ENCODE measurements around the gene RSL1D1.

RSL1D1 gene

DNA sequence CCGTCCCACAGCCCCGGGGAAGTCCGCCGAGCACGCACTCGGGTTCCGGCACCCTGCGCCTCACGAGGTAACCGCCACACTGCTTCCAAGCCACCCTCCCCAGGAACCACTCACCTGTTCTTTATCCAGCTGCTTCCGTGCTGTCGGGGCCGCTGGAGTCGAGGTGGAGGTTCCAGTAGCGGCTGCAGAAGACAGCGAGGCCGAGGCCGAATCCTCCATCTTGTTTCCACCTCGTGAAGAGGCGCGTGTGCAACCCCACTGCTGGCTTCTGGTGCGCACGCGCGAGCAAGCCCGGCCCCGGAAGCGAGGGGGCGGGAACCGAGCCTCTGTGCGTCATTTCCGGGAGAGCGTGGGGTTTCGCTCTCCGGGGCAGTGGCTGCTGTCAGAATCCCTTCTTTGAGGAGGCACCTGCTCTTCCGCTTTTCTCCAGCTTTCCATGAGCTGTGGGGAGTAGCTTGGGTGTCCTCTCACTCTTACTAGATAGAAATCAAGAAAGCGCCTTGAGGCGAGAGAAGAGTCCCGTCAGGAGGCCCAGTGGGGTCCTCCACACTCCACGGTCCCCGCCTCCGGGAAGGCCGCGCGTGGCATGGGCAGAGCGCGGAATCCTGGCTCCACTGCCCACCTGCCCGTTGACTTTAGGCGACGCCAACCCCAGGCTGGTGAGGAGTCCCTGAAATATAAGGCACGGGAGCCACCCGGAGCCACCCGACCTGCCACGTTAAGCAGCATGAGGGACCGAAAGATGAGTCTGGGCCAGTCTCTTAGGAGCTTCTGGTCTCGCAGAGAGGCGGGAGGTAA, at the start of gene RSL1D1:
Gene RSL1D1, minus strand, starts transcription at position 249 of the 798 bp plus-strand sequence. Its CDS starts 30 bp downstream, at position 219.
- DNase-seq: peak; percentile 88 to 89

DNA sequence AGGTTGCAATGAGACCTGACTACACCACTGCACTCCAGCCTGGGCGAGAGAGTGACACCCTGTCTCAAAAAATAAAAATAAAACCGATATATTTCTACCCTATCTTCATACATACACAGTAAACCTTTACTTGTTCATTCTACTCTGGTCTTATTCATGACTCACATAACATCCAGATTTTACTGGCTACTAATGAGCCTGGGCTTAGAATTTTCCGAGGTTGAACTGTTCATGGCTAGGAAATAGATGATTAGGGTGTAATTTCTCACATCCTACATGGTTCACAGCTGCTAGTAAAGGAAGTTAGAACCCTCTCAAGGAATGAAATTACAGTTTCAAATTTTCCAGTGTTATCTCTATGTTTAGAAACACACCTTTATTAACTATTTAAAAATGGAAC, 49.7 kb upstream of the RSL1D1 start:
- no peak for DNase-seq

- DNase-seq: no peak
These were observed 45.3 kb upstream of the RSL1D1 start for GRCh38 chr16:11896486-11897176.

DNA sequence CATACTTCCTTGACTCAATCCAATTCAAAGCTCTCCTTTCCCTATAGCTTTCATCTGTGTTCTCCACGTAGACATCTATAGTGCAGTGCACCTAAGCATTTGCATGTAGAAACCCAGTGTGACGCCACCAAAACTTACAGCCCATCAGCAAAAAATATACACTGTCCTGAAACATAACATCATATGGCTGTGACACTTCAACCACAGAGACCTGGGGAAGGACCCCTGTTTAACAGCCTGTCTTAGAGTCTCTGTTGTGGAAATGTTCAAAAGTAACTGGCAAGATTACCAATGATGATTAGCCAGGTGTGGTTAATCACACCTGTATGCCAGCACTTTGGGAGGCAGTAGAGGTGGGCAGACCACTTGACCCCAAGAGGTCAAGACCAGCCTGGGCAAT, 42.2 kb upstream of the RSL1D1 start:
- DNase-seq: no peak

DNA sequence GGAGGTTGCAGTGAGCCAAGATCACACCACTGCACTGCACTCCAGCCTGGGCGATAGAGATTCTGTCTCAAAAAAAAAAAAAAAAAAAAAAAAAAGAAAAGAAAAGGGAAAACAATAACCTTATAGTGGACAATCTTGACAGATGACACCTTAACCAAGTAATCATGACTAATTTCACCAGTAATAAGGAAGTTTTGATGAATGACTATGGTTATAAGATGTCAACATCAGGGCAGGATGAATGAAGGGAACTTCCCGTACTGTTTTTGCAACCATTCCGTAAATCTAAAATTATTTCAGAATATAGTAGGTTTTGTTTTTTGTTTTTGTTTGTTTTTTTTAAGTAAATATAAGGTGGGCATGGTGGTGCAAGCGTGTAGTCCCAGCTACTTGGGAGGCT, 41.4 kb upstream of the RSL1D1 start:
- DNase-seq: no peak

DNA sequence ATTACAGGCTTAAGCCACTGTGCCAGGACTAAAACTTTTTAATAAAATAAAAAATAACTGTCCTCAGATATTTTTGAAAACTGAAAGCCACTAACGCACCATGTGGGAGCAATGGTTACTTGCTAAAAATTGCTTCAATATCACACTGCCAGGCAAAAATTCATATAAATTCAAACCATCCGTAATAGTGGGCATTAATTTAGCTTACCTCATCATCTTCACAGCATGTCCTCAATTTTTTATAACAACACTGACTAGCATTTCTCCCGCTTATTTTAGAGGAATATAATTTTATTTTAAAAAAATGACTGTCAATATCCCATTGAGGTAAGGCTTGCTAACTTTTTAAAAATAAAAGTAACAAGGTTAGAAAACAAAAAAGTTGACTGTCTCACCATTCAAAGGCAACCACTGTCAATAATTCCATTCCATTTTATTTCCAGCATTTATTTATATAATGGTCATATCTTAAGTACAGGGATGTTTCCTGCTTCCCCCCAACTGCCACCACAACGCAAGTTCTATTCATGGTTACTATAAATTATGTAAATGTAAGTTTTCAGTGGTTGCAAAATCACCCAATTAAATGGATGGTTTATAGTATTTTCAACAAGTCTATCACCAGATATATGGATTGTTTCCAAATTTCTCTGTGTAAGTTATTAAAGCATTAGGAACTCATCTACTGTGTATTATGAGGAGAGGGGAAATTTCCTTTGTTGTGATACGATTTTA, 39.1 kb upstream of the RSL1D1 start:
- no peak for DNase-seq

DNA sequence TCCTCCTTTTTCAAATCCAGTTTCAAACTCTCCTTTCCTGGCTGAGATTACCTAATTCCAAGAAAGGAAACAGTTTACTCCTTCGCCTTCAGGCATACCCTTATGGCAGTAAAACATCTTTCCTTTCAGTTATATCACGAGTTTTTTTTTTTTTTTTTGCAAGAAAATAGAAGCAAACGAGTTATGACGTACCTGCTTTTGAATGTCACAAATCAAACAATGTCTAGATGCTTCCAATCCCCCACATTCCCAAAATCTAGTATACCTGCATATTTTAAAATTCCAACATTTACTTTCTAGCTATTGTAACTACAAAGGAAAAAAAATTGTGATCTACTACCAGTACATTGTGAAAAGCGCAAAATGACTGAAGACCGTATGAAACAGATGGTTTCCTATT, 35.5 kb upstream of the RSL1D1 start:
- no peak for DNase-seq

DNA sequence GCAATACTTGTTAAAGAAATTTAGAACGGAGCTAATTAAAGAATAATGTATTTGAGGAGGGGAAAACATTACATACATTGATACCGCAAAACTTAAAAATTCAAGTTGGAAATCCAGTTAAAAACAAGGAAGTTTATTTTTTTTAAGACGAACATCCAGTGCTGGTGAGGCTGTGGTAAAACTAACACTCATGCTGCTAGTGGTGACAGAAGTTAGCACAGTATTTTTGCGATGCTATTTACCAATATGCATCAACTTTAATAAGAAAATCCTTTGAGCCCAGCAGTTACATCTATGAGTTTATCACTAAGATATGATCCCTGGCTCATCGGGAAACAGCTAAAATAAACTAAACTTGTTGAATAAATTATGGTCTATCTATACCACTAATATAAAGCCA, 32.7 kb upstream of the RSL1D1 start:
- DNase-seq: no peak

- no peak for DNase-seq
These were observed 28.7 kb upstream of the RSL1D1 start for GRCh38 chr16:11880007-11880406.

- DNase-seq: no peak
These were observed 26.0 kb upstream of the RSL1D1 start for GRCh38 chr16:11877374-11877773.

DNA sequence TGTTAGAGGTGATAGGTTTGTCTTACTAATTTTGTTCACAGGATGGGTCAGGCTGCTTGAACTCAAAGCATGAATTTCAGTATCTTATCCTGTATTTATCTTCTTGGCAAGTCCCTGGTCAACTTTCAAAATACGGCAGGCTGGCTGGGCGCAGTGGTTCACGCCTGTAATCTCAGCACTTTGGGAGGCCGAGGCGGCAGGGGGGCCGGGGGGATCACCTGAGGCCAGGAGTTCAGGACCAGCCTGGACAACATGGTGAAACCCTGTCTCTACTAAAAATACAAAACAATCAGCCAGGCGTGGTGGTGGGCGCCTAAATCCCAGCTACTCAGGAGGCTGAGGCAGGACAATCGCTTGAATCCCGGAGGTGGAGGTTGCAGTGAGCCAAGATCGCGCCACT, 25.0 kb upstream of the RSL1D1 start:
- DNase-seq: no peak

DNA sequence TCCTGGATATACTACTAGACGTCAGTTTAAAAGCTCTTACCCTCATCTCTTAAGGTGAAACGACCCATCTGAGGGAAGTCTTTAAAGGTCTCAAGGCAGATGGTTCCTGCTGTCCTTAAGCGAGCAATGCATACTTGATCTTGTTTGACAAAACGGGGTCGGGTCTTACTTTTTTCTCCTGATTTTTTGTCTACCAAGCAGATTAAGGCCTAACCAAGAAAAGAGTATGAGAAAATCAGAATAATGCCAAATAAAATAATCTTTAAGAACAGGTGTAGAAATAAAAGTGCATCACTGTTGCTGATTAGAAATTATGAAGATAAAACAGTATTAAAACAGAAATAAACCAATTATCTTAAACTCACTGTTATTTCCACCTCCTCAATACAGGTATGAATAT, 24.4 kb upstream of the RSL1D1 start:
- no peak for DNase-seq

DNA sequence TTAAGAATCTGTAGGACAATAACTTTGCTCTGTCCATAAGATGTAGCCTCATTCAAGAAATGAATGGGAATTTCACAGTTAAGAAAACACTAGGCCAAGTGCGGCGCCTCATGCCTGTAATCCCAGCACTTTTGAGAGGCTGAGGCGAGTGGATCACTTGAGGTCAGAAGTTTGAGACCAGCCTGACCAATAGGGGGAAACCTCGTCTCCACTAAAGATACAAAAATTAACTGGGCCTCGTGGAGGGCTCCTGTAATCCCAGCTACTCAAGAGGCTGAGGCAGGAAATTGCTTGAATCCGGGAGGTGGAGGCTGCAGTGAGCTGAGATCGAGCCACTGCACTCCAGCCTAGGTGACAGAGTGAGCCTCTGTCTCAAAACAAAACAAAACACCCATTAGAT, 19.9 kb upstream of the RSL1D1 start:
- no peak for DNase-seq

GRCh38 chr16:11870399-11870798, 19.1 kb upstream of the RSL1D1 start:
- DNase-seq: no peak

DNA sequence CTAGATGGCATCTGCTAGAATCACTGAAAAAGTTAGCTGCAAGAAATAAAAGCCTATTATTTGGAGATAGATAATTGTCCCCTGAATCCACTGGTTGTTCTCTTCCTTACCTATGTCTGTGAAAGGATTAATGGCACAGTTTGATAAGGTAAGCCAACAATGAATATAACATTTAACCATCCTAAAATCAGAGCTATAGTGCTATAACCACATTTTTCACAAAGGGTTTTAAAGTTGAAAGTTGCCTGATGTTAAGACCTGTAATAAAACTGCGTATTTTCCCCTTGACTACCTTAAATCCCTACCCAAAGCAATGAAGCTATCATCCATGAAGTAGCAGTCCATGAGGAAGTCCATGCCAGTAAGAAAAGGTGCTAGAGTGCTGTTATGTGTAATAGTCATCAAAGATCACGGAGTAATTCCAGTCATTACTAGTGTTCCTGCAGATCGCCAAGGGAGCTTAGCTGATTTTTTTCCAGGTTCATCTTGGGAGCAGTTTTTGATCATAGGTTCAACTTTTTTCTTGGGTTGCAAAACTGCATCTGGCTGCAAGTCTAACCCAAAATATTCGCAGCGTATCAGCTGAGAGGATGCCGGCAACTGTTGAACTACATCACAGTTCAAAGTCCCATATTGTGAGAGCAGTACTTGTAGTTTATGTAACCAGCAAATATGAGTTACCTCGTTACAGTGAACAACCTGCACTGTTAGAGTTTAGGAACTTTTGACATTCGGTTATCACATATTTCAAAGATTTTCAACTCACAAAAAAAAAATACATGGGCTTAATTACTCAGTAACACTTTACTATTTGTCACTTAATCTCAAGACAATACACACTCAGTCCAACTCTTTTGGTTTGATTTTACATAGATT, 18.2 kb upstream of the RSL1D1 start:
- DNase-seq: no peak

DNA sequence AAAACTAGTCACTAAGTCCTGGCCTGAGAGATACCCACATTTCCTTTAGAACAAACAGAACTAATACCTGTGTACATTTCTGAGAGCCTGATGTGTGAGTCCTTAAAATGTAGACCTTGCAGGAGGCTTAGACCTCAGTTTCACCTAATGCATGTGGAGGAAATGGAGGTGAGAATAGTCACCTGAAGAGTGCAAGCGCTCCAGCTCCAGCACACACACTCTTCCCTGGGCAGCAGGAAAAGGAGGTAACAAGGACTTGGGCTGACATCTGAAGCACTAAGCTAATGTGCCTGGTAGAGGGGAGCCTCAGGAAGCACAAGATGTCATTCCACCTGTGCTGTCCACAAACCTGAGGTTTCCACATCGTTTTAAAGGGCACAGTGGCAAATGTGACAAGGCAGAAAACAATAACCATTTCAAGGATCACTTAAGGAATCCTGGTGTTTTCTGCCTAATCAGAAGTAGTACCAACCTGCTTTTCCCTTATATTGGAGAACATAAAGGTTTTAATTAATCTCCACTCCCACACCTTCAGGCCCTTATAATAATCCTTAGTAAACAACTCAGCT, 17.2 kb upstream of the RSL1D1 start:
- DNase-seq: no peak

DNA sequence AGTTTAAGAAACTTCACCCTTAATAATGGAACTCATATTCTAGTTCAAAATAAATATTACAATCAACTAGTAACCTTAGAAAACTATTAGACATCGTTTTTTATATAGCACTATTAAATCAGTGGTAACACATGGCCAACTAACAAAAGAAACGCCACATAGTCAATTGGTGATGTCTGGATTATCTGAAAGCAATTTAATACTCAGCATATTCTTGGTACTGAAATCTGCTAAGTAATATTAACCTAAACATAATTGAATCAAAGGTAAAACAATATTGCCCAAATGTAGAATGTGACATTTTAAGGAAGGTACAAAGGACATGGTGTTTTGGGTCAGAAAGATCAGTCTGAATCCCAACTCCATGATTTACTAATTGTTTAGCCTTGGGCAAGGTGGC, 11.1 kb upstream of the RSL1D1 start:
- DNase-seq: no peak

DNA sequence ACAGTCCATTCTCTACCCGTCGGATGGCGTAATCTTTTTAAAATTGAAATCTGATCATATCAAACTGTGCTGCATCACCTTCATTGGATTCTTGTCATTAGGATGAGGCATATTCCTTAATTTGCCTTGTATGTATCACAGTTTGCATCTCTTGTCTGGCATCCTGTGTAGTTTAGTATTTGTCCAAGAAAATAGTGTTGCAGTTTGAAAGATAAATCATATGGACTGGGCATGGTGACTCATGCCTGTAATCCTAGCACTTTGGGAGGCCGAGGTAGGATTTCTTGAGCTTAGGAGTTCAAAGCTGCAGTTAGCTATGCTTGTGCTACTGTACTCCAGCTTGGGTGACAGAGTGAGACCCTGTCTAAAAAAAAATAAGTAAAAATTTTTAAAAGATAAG, 5.8 kb upstream of the RSL1D1 start:
- DNase-seq: no peak

DNA sequence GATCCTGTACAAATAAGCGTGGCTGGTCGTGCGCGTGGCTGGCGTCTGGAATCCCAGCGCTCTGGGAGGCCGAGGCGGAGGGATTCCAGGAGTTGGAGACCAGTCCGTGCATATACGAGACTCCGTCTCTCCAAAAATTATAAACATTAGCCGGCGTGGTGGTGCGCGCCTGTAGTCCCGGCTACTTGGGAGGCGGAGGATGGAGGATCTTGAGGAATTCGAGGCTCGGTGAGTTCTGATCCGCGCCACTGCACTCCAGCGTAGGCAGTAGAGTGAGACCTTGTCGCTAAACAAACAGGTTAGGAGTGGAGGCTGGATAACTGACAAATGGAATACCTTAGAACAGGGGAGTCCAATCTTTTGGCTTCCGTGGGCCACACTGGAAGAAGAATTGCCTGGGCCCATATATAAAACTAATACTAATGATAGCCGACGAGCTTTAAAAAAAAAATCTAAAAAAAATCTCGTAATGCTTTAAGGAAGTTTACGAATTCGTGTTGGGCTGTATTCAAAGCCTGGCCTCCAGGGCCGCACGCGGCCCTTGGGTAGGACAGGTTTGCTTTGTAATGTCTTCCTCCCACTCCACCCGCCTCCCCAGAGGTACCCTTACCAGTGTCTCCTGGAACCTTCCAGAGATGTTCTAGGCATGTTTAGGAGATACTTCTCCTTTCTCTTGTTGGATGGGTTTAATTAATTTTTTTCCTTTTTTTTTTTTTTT, 909 bp upstream of the RSL1D1 start:
- peak in 1 of 2 experiments; percentile 3 for DNase-seq

DNA sequence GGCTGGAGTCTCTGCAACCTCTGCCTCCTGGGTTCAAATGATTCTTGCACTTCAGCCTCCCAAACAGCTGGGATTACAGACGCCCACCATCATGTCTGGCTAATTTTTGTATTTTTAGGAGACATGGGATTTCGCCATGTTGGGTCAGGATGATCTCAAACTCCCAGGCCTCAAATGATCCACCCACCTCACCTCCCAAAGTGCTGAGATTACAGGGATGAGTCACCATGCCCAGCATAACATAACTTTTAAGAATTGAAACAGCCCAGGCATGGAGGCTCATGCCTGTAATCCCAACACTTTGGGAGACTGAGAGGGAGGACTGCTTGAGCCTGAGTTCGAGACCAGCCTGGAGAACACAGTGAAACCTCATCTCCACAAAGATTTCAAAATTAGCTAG, 2.5 kb downstream of the RSL1D1 start:
- no peak for DNase-seq

DNA sequence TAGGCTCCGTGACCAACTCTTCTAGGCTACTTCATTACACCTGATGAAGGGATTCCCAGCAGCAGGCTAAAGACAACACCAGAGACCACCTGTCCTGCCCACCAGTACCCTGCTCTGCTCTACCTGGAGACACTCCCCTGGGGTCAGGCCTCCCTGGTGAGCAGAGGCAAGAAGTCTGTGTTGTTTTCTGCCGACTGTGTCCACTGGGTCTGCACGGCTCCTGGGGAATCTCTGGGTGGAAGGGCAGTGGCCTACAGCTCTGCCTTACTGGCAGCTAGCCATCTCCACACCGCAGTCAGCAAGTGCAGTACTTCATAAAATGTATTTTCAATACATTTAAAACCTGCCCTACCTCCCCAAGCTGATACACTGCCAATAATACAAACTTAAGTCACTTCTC, 6.8 kb downstream of the RSL1D1 start:
- no peak for DNase-seq

- no peak for DNase-seq
These were observed 7.5 kb downstream of the RSL1D1 start for GRCh38 chr16:11843861-11844260.

Data from AML-193 (cell line).